ENCODE results near the gene TUBGCP6.

The TUBGCP6 gene

GRCh38 chr22:50259302-50259701 is 14.5 kb upstream of the TUBGCP6 start:
- no peak for ATAC-seq

GRCh38 chr22:50258361-50259292 is 13.8 kb upstream of the TUBGCP6 start:
- ATAC-seq, result no peak

More at GRCh38 chr22:50259302-50259701, 14.5 kb upstream of the TUBGCP6 start:
- TF ChIP-seq SNAI2 (CRISPR knock-in tag; IDR thresholded peaks at IDR 0.05), result no peak
- TF ChIP-seq ZFP3 (CRISPR knock-in tag; IDR thresholded peaks at IDR 0.05), result no peak
- TF ChIP-seq OSR1 (CRISPR knock-in tag; IDR thresholded peaks at IDR 0.05), result no peak
- no peak for TF ChIP-seq TOX (CRISPR knock-in tag; IDR thresholded peaks at IDR 0.05; ENCODE audit: borderline replicate concordance)
- TF ChIP-seq ARNTL (CRISPR knock-in tag; IDR thresholded peaks at IDR 0.05; ENCODE audit: borderline replicate concordance, low read depth), result no peak
- TF ChIP-seq ZC3H10 (CRISPR knock-in tag; IDR thresholded peaks at IDR 0.05), result no peak
- no peak for TF ChIP-seq PATZ1 (CRISPR knock-in tag; IDR thresholded peaks at IDR 0.05; ENCODE audit: borderline replicate concordance)
- no peak for TF ChIP-seq TCF4 (CRISPR knock-in tag; IDR thresholded peaks at IDR 0.05; ENCODE audit: borderline replicate concordance)

More at GRCh38 chr22:50258361-50259292, 13.8 kb upstream of the TUBGCP6 start:
- TF ChIP-seq CSRNP3 (CRISPR knock-in tag; IDR thresholded peaks at IDR 0.05), result no peak
- no peak for TF ChIP-seq ZNF8 (CRISPR knock-in tag; IDR thresholded peaks at IDR 0.05)
- no peak for TF ChIP-seq RARB (CRISPR knock-in tag; IDR thresholded peaks at IDR 0.05)
- TF ChIP-seq SNAI2 (CRISPR knock-in tag; IDR thresholded peaks at IDR 0.05), result no peak
- TF ChIP-seq GLIS3 (CRISPR knock-in tag; IDR thresholded peaks at IDR 0.05), result no peak
- no peak for TF ChIP-seq OSR1 (CRISPR knock-in tag; IDR thresholded peaks at IDR 0.05)
- TF ChIP-seq ZFP3 (CRISPR knock-in tag; IDR thresholded peaks at IDR 0.05), result no peak
- TF ChIP-seq POU6F1 (CRISPR knock-in tag; IDR thresholded peaks at IDR 0.05; ENCODE audit: borderline replicate concordance, low read depth), result no peak
- no peak for TF ChIP-seq BACH2 (CRISPR knock-in tag; IDR thresholded peaks at IDR 0.05; ENCODE audit: borderline replicate concordance)
- no peak for TF ChIP-seq TSHZ2 (CRISPR knock-in tag; IDR thresholded peaks at IDR 0.05)
- TF ChIP-seq PATZ1 (CRISPR knock-in tag; IDR thresholded peaks at IDR 0.05; ENCODE audit: borderline replicate concordance), result no peak
- no peak for TF ChIP-seq TOX (CRISPR knock-in tag; IDR thresholded peaks at IDR 0.05; ENCODE audit: borderline replicate concordance)
- TF ChIP-seq ARNTL (CRISPR knock-in tag; IDR thresholded peaks at IDR 0.05; ENCODE audit: borderline replicate concordance, low read depth), result no peak
- TF ChIP-seq TCF4 (CRISPR knock-in tag; IDR thresholded peaks at IDR 0.05; ENCODE audit: borderline replicate concordance), result no peak
- TF ChIP-seq ZNF70 (CRISPR knock-in tag; IDR thresholded peaks at IDR 0.05), result no peak
- TF ChIP-seq CREB5 (CRISPR knock-in tag; IDR thresholded peaks at IDR 0.05; ENCODE audit: low read depth), result no peak
- TF ChIP-seq ZNF565 (CRISPR knock-in tag; conservative IDR thresholded peaks at IDR 0.05; ENCODE audit: low read depth), result no peak
- no peak for TF ChIP-seq ESRRG (CRISPR knock-in tag; IDR thresholded peaks at IDR 0.05)
- TF ChIP-seq PPARA (CRISPR knock-in tag; IDR thresholded peaks at IDR 0.05; ENCODE audit: borderline replicate concordance), result no peak

All from SK-N-SH treated with all-trans-retinoic acid at 6 μM for 48 hours (cell line).